ENCODE results near the gene DDX6.

DNA sequence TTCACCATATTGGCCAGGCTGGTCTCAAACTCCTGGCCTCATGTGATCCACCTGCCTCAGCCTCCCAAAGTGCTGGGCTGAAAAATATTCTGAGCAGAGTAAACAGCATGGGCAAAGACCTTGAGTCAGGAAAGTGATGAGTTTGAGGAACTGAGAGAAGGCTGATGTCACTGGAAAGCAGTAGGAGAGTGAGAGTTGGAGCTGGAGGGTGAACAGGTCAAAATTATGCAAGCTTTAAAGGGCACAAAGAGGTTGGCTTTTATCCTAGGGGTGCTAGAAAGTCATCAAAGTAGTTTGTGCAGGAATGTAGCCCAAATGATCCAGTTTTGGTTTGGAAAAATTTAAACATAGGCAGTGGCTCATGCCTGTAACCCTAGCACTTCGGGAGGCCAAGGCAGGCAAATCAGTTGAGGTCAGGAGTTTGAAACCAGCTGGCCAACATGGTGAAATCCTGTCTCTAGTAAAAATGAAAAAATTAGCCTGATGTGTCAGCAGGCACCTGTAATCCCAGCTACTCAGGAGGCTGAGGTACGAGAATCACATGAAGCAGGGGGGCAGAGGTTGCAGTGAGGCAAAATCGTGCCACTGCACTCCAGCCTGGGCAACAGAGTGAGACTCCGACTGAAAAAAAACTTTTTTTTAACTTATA, 48.1 kb upstream of the DDX6 start:
- TF ChIP-seq POLR2A (IDR thresholded peaks at IDR 0.05) = no peak
- TF ChIP-seq, protein P1, sequence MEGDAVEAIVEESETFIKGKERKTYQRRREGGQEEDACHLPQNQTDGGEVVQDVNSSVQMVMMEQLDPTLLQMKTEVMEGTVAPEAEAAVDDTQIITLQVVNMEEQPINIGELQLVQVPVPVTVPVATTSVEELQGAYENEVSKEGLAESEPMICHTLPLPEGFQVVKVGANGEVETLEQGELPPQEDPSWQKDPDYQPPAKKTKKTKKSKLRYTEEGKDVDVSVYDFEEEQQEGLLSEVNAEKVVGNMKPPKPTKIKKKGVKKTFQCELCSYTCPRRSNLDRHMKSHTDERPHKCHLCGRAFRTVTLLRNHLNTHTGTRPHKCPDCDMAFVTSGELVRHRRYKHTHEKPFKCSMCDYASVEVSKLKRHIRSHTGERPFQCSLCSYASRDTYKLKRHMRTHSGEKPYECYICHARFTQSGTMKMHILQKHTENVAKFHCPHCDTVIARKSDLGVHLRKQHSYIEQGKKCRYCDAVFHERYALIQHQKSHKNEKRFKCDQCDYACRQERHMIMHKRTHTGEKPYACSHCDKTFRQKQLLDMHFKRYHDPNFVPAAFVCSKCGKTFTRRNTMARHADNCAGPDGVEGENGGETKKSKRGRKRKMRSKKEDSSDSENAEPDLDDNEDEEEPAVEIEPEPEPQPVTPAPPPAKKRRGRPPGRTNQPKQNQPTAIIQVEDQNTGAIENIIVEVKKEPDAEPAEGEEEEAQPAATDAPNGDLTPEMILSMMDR (IDR thresholded peaks at IDR 0.05) = no peak
- no peak for TF ChIP-seq EP300 (IDR thresholded peaks at IDR 0.05)
